Measurements from ENCODE around the gene SEC22B.
A peak's percentile ranks its signal among the peaks of the same experiment; 100 is the strongest.
"Not testable (repeated sequence)": the region's sequence is repeated elsewhere in the genome, so short reads cannot be mapped to it uniquely, and the experiment has no call there.

The SEC22B gene

DNA sequence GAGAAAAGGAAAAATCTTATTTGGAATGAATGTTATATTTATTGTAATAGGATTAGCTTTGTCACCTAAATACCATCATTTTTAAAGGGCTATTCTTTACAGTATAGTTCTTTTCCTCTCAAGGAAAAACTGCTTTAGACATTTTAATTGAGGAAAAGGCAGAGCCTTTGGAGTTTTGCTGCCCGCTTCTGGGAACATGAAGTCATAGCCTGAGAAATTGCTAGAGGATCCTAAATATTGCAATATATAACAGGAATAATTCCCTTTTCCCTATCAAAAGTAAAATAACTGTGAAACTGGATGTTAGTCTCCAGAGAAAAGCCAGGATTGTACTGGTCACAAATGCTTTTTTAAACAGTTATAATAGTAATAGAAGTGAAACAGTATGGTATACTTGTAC lies 30.5 kb downstream of the SEC22B start:
- DNase-seq (ENCODE audit: low spot score): peak; percentile 17

DNA sequence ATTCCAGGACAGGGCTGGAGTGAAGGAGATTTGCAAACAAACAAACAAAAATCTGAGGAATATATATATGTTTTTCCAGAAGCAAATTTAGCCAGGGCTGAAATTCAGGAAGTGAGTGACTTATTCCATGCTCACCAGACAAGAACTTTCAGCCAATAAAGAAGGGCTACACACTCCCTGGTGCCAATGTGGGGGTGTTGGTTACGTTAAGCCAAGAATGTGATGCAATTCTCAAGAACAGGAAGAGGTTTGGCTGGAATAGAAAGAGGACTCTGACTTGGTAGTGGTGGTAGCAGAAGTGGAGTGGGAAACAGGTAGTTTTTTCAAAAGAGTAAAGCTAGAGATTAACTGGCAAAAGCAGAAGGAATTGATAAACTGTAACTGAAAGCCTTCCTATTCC lies 31.7 kb downstream of the SEC22B start:
- not testable (repeated sequence) for DNase-seq (ENCODE audit: low spot score)

DNA sequence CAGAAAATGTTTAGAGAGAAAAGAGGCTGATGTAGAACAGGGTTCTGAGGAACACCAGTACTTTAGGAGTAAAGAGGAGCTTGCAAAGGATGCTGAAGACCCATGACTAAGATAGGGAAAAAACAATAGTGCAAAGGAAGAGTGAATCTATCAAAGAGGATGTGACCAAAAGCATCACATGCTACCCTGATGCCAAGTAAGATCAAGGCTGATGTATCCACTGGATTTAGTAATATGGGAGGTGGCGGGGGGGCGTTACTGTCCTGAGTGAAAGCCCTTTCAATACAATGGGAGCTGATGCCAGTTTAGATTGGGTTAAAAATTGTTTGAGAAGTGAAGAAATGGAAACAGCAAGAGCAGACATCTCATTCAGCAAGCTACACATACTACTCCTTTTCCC lies 32.2 kb downstream of the SEC22B start:
- DNase-seq (ENCODE audit: low spot score): peak; percentile 4

DNA sequence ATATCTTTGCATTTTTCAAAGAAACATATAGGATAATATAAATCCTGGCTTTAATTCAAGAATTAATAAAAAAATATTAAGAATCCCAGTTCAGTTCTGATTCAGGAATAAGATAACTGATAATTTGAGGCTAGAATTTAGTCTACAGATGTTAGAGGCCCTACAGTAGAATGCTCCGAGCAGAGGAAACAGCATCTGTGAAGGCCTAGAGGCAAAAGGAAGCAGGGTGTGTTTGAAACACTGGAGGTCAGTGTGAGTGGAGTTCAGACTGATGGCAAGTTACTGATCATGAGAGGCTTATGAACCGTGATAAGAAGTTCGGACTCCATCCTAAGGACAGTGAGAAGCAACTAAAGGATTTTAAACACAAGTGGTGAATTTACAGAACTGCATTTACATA lies 33.0 kb downstream of the SEC22B start:
- not testable (repeated sequence) for DNase-seq (ENCODE audit: low spot score)

DNA sequence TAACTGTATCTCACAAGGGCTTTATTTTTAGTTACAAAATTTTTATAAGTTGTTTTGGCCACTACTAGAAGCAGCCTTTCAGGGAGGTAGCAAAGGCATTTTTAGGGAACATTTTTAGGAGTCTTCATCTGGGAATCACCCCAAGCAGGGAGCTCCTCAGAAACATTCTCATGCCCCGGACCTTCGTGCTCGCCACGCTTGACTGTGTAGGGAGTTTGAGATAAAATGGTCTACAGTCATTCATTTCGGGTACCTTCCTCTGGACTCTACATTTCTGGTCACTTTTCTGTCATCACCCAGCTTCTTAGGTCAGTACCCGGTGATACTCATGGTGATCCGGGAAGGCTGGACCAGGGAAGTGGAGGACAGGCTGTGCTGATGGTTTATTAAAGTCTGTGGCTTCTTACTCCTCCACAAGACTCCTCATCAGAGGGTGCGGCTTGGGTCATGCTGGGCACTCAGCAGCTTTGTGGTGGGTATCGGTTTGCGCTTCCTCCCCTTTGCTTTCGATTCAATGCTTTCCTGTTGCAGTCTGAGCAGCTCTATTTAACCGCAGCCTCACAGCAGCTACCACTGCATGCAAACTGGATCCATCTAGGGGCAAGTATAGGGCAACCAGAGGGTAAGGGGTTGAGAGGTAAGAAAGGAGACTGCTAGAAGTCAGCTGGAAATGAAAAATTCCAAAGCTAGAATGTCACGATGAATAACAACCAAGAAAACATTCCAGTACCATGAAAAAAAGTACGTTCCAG lies 33.6 kb downstream of the SEC22B start:
- DNase-seq (ENCODE audit: low spot score): peak; percentile 73

DNA sequence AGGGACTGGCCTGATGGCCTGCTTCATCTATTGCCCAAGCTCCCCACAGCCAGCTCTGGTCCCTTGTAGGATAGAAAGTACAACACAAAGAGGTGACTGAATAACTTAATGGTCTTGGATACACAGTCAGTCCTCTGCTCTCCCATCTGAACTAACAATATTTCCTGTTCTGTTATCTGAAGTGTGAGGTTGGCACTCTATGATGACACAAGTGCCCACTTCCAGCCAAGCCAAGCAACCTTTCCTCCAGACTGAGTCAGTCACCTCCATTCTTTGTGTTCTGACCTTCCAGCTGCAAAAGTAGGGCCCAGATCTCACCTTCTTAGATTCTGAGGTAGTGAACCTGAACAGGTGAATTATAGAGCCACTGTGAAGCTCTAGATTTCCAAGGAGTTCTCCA lies 34.5 kb downstream of the SEC22B start:
- not testable (repeated sequence) for DNase-seq (ENCODE audit: low spot score)

DNA sequence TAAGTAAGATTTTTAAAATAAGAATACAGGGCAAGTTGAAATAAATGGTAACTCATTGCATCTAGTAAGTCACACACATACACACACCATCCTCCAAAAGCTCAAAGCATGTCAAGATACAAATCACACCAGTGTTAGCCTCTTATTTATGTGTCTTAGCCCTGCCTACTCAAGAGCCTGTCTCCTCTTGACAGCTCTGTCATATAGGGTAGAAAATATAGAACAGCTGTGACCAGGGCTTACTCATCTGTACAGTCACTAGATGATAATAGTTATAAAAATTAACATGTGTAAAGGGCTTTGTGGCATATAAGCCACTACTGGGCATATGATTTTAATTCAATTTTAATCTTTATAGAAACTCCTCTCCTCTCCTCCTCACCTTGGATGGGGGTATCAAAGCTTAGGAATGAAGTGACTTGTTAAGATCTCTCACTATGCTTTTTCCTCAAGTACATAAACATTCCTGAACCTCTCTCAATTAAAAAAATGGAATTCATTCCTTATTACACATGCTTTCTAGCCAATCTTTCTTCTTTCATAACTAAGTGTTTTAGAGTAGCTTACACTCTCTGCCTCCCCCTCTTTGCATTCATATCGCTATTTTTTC lies 35.6 kb downstream of the SEC22B start:
- DNase-seq (ENCODE audit: low spot score): not testable (repeated sequence)

DNA sequence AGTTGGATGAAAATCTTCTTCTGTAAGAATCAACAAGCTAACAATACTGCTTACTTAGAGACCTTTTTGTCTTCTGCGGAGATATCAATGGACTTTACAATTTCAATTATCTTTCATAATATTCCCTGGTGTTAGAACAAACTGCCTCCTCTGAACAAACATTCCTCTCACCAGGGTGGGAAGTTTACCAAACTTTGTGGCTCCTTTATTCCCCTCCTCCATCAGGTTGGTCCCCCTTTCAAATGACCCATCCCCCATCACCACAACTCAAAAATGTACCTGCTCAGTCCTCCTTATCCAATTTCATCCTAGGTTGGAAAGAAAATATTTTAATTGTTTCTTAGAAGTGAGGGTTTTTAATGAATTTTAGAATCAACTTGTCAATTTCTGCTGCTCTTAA lies 40.2 kb downstream of the SEC22B start:
- DNase-seq (ENCODE audit: low spot score): not testable (repeated sequence)

DNA sequence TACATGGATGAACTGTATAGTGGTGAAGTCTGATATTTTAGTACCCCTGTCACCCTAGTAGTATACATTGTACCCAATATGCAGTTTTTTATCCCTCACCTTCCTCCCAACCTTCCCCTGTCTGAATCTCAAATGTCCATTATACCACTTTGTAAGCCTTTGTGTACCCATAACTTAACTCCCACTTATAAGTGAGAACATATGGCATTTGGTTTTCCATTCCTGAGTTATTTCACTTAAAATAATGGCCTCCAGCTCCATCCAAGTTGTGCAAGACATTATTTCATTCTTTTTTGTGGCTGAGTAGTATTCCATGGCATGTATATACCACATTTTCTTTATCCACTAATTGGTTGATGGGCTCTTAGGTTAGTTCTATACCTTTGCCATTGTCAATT lies 42.4 kb downstream of the SEC22B start:
- DNase-seq (ENCODE audit: low spot score): not testable (repeated sequence)

DNA sequence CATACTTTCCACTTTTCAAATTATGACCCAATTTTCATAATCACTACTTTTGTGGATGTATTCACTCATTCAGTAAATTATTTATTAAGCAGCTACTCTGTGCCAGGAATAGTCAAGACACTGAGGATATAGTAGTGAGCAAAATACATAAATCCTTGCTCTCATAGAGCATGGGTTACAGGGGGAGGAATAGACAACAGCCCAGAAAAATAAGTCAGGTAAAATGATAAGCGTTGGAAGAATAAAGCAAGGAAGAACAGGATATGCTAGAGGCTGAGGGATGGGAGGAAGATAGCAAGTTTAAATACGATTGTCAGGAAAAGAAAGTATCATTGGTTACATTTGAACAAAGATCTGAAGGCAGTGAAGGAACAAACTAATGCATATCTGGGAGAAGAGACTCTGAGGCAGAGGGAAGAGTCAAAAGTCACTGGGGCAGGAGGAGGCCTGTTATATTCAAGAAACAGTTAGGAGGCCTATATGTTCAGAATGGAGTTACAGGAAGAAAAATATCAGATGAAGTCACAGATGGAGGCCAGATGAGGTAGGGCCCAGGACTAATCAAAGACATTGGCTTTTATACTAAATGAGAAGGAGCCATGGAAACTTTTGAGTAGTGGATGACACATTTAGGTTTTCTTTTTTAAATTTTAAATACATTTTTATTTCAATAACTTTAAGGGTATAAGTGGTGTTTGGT lies 42.9 kb downstream of the SEC22B start:
- no peak for DNase-seq (ENCODE audit: low spot score)

DNA sequence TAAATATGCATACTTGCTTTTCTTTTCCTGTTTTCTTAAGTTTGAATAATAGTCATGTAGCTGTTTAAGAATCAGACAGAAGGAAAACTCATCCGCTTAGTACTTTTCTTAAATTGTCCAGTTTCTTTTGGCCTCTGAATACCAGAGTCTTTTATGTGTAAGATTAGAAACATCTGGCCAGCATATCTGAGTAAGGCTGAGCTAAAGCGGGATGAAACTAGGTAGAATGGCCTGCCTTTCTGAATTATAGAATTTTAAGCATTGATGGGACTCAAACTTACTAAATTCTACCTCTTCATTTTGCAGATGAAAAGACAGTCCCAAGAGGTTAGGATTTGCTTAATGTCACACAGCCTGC lies 43.9 kb downstream of the SEC22B start:
- DNase-seq (ENCODE audit: low spot score): not testable (repeated sequence)

DNA sequence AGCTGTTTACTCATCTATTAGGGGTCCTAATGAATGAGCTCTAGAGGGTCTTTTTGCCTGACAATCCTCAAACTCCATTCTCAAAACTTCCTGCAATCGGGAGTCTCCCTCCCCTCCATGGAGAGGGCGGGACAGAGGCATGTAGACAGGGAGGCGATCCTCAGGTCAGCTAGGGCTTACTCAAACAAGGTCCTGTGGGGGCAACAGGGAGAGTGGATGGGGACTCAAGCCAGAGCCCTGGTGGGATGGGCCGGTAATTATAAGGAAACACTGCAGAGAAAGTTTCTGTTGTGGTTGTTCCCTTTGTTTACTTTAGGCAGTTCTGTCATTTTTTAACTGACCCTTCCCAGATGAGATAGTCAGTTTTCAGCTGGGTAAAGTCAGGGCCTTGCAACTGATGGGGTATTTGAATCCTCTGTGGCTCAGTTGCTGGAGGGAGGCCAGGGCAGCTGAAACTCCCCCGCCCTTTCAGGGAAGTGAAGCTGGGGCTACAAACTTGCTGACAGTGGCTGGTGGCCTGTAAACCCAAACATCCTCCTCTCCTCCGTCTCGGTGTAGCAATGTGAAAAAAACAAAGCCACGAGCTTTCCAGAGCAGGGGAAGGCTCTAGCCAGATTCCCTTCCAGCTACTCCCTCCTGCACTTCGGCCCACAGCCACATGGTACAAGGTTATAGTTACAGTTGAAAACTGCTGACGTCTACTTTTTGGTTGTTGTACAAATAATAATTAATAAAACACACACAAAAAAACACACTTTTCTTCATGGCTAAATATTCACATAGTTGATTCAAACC lies 44.5 kb downstream of the SEC22B start:
- DNase-seq (ENCODE audit: low spot score): peak; percentile 57

DNA sequence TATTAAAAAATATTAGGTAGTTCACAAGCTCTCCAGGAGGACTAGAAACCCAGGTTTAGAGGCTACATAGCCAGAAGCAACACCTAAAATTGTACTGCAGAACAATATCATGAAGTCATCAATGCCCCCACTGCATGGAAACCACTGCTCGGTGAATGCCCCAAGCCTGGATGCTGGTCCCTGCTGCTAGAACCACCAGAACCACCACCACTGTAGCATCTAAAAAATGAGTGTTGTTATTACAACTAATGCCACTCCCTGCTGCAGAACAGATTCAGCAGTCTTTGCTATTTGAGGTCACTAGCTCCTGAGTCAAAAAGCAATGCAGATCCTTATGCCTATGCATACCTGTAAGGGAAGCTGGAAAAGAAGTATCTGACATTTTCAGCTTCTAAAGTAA lies 48.4 kb downstream of the SEC22B start:
- not testable (repeated sequence) for DNase-seq (ENCODE audit: low spot score)

DNA sequence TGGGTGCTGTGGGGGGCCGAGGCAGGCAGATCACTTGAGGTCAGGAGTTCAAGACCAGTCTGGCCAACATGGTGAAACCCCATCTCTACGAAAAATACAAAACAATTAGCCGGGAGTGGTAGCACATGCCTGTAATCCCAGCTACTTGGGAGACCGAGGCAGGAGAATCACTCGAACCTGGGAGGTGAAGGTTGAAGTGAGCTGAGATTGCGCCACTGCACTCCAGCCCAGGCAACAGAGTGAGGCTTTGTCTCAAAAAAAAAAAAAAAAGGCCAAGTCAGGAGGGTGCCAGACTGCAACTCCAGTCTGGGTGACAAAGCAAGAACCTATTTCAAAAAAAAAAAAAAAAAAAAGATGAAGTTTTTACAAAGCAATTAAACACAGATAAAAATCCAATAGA lies 50.1 kb downstream of the SEC22B start:
- not testable (repeated sequence) for DNase-seq (ENCODE audit: low spot score)

DNA sequence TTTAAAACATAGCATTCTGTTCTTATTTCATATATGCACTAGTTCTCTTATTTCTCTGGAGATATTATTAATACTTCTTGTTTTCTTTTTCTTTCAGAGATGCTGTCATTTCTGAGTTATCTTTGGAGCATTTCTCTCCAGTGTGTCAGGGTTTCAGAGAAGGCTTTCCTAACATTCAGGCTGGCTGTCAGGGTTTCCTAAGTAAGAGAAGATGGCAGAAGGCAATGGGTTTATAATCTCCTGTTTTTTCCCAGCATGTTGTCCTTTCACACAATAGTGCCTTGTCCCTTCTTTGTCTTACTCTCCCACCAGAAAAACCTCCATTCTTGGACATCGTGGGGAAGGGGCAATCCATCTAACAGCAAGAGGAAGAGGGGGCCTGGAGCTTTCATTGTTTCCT lies 51.7 kb downstream of the SEC22B start:
- not testable (repeated sequence) for DNase-seq (ENCODE audit: low spot score)

DNA sequence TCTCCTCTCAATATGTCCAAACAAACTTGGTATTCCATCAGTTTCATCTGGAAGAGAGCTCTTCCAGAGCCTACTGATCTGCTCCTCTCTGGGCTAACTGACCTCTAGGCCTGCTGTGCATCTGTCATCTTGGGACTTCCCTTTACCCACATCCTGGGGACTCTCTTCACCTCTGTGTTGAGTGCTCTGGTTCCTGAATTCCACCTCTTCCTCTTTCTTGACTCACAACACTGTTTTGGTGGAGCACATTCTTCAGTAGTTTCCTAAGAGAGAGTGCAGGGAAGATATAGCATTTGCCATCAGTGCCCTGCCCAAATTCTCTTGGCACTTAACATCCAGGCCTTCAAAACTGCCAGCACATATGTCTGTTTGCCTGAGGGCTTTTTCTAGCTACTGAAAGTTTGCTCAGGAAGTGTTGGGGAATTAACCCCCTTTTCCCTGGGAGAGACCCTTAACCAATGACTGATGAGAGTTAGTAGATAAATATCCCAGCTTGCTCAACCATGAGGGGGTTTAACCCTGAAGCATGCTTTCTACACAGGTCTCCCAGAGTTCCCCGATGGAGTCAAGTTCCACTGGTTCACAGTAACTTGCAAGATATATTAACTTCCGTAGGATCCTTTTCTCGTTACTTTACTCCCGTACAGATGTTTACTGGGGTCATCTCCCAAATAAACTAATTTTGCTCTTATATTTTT lies 52.4 kb downstream of the SEC22B start:
- DNase-seq (ENCODE audit: low spot score): peak; percentile 59

DNA sequence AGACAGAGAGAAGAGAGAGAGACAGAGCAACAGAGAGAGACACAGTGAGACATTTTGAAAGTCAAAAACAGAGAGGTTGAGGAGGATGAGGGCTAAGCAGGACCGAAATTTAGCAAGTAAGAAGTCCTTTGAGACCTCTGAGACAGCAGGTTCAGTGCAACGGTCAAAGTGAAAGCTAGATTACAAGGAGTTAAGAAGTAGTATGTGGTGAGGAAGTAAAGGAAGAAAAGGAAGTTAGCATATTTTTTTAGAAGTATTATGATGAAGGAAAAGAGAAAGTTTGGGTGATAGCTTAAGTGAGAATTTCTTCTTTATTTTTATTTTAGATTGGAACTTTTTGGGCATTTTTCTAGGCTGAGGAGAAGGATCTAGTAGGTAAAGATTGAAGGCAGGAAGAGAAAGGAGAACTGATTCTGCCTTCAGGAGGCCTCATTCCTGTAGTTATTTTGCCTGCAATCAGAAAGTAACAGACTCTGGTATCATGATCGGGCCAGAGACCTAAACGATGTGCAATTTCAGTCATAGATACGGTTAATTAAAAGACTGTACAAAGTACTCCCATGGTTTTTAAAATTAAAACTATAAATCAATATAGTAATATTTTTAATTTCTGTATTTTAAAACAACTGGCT lies 53.9 kb downstream of the SEC22B start:
- DNase-seq (ENCODE audit: low spot score): not testable (repeated sequence)

DNA sequence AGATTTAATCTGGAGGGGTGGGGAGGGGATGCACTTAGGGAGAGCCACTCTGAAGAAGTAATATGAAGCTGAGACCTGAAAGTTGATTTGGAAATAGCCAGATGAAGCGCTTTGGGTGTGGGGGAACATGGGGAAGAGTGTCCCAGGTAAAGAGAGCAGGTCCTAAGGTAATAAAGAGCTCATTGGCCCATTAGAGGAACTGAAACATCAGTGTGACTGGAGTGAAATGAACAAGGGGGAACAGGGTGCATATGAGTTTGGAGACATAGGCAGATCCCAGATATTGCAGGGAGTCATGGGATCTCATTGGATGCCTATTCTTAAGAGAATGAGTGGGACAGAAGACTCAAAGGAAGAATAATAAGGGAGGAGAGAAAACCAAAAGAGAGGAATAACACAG lies 54.5 kb downstream of the SEC22B start:
- DNase-seq (ENCODE audit: low spot score): not testable (repeated sequence)

DNA sequence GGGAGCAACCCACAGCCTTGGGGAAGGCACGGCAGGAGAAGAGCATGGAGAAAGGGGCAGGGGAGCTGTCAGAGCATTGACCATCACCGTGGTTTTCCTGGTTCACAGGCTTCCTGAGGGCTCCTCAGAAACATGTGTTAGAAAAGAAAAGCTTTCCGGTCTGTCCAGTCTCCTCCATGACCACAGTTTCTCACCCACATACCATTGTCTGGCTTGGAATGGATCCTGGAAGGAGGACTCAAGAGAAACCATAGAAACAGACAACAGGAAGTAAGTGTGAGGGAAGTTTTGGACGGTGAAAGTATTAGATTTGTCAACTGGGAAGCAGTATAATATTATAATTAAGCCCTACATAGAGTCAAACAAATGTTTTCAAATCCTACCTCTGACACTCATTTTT lies 55.8 kb downstream of the SEC22B start:
- not testable (repeated sequence) for DNase-seq (ENCODE audit: low spot score)

DNA sequence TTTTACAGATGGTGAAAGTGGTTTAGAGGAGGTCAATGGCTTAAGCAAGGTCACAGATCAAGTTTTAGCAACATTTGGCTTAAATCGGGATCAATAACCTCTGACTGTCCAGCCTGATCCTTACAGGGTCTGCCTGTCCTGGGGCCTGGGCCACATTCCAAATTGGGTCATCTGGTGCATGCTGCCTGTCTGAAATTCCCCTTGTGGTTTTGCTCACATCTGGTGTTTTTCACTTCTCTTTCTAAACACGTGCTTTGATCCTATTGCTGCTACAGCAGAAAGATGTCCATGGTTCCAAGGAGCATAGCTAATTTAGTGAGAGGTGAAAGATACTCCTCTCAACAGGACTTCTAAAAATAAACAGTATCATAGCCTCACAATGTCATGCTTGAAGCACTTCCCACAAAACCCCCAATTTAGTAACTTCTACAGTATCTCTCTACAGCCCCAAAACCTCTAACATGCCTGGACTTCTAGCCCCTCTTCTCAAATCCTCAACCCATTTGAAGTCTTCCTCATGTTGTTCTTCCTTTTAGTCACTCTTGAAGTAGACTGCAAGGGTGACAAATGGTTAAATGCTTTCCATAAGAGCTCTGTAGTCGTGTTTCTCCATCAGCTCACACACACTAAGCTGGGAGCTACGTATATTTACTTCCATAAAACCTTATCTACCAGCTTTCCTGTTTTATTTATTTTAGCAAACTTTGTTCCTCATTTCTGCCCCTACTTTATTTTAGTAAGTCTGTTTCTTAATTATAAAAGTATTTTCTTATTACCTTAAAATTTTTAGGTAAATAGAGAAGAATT lies 58.7 kb downstream of the SEC22B start:
- DNase-seq (ENCODE audit: low spot score): not testable (repeated sequence)

Data from kidney tubule cell (primary cell).